T-helper 1 cell treated with Interleukin-12 subunit alpha and Interleukin-12 subunit beta and Interleukin-4 antibody, amounts not matched to agents 30 μg/mL and 1 μg/mL, for 36 hours (primary cell): ENCODE measurements around the gene VCL.

ENCODE experiments used
- H3K27ac Mint-ChIP-seq: one replicate; pipeline ENCODE4 v1.8.0; 2021; ENCODE audit warnings: mild to moderate bottlenecking, mixed read lengths
- H3K27me3 Mint-ChIP-seq: one replicate; pipeline ENCODE4 v1.8.0; 2021; ENCODE audit warnings: low read depth, mixed read lengths
- H3K36me3 Mint-ChIP-seq: one replicate; pipeline ENCODE4 v1.8.0; 2021; ENCODE audit warnings: low read depth, mixed read lengths
- H3K4me1 Mint-ChIP-seq: one replicate; pipeline ENCODE4 v1.8.0; 2021; ENCODE audit warnings: low read depth, mixed read lengths
- H3K4me3 Mint-ChIP-seq: one replicate; pipeline ENCODE4 v1.8.0; 2021; ENCODE audit warnings: mild to moderate bottlenecking, moderate library complexity, mixed read lengths
- H3K9me3 Mint-ChIP-seq: one replicate; pipeline ENCODE4 v1.8.0; 2021; ENCODE audit warnings: mixed read lengths

The VCL gene

DNA sequence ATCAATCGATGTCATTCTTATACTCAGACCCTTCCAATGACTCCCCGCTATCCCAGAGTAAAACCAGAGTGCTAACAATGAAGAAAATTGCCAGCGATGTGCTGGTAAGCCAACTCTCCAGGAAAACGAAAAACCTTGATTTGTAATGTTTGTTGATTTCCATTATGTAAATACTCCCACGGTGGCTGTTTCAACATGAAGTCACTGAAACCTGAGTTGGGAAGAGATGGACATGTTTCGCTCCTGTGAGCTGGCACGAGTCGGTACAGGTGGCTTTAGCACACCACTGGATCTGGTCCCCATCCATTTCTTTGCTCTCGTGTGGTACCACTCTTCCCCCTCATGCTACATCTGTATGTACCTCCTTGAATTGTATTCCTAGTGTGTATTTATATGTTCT lies 99.9 kb downstream of the VCL start:
- no peaks in the 10 kb centered on the region for H3K9me3 Mint-ChIP-seq
- no peak overlapping the region for H3K27ac Mint-ChIP-seq
- peaks cover 7% of the 10 kb centered on the region for H3K4me1 Mint-ChIP-seq
- H3K36me3 Mint-ChIP-seq = peaks cover 35% of the 10 kb centered on the region
- no peak overlapping the region for H3K4me3 Mint-ChIP-seq
- H3K27me3 Mint-ChIP-seq = no peaks in the 10 kb centered on the region

DNA sequence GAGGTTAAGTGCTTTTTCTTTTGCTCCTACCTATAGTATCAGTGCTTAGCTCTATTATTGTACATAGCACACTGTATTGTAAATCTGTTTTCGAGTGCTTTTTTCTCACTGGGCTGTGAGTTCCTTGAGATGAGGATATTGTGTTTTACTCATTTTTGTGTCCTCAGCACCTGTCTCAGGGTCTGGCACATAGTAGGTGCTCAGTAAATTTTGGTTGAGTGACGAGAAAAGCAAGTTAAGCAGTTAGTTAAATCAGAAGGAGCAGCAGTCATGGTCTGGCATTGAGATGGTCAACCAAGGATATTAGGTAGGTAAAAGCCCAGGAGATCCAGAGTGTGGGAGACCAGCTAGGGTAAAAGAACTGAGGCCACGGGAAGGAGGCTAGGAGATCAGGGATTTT lies 101.5 kb downstream of the VCL start:
- H3K27ac Mint-ChIP-seq = peak overlapping the region; percentile 13
- H3K27me3 Mint-ChIP-seq = no peaks in the 10 kb centered on the region
- no peaks in the 10 kb centered on the region for H3K9me3 Mint-ChIP-seq
- H3K4me3 Mint-ChIP-seq = no peak overlapping the region
- H3K36me3 Mint-ChIP-seq = peaks cover 40% of the 10 kb centered on the region
- H3K4me1 Mint-ChIP-seq = peaks cover 7% of the 10 kb centered on the region

DNA sequence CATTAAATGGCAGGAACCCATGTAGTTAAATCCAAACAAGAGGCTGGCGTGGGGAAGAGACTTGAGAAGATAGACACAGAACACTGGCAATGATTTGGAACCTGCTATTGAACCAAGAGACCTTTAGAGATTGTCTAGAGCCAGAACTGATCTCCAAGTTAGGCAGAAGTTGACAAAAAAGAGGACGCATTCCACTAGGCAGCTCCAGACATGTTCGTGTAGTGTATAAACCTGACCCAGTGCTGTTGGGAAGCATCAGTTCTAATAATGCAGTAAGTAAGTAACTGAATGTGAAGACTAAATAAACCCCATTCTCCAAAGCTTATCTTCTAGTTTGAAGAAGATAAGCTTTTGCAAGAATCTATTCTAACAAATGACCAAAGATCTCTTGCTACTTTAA lies 101.9 kb downstream of the VCL start:
- no peaks in the 10 kb centered on the region for H3K27me3 Mint-ChIP-seq
- H3K27ac Mint-ChIP-seq = no peak overlapping the region
- no peak overlapping the region for H3K4me3 Mint-ChIP-seq
- no peaks in the 10 kb centered on the region for H3K9me3 Mint-ChIP-seq
- peaks cover 7% of the 10 kb centered on the region for H3K4me1 Mint-ChIP-seq
- peaks cover 38% of the 10 kb centered on the region for H3K36me3 Mint-ChIP-seq

DNA sequence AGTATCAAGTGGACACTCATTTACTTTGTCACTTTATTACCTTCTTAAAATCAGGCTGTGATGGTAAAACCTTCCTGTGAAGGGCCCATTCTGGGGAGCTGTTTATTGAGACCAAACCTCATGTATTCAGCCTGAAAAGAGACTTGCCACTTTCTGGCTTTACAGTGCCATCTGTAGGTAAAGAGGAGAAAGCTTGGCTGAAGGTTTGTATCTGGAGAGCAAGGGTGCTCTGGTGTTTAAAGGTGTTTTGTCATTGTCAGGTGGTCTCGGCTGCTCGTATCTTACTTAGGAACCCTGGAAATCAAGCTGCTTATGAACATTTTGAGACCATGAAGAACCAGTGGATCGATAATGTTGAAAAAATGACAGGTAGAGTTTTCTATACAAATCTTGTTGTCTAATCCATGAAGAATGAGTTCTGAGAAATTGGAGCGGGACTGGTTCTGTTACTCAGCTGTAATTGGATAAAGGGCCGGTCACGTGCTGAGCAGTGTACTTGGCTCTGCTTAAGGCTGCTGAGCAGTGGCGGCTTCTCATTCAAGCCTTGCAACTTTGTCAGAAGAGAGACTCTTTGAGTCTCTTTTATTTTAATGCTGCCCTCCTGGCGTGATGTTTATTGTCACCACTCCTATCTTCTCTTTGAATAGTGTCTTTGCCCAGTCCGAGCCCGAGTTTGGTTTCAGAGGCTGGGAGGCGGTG lies 105.8 kb downstream of the VCL start:
- H3K4me3 Mint-ChIP-seq = no peak overlapping the region
- H3K4me1 Mint-ChIP-seq = peaks cover 6% of the 10 kb centered on the region
- H3K27ac Mint-ChIP-seq = no peak overlapping the region
- H3K9me3 Mint-ChIP-seq = no peaks in the 10 kb centered on the region
- peaks cover 35% of the 10 kb centered on the region for H3K36me3 Mint-ChIP-seq
- H3K27me3 Mint-ChIP-seq = no peaks in the 10 kb centered on the region

DNA sequence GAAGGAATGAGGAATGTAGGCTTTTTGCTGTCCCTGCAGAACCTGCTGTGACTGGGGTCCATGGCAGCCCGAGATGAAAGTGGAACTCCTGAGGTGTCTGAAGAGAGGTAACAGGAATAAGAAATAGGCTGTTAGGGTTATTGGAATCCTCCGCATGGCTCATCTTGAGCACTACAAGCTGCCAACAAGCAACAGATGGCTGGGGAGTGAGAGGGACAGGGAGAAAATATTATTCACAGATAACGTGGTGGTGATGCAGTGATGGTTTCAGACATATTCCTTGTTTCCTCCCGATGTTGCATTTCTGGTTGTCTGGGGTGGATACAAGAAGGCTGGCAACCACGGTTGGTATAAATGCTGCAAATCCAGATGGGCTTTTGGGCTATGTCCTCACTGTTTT lies 106.6 kb downstream of the VCL start:
- Mint-ChIP-seq H3K36me3 (peaks cover 35% of the 10 kb centered on the region), H3K9me3 (no peaks in the 10 kb centered on the region), H3K4me1 (no peaks in the 10 kb centered on the region), H3K27me3 (no peaks in the 10 kb centered on the region), H3K27ac (no peak overlapping the region), H3K4me3 (no peak overlapping the region)

DNA sequence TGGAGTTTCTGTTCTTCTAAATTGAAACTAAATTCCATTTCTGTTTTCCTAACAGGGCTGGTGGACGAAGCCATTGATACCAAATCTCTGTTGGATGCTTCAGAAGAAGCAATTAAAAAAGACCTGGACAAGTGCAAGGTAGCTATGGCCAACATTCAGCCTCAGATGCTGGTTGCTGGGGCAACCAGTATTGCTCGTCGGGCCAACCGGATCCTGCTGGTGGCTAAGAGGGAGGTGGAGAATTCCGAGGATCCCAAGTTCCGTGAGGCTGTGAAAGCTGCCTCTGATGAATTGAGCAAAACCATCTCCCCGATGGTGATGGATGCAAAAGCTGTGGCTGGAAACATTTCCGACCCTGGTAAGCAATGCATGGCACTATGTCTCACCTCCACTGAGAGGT lies 107.1 kb downstream of the VCL start:
- no peak overlapping the region for H3K4me3 Mint-ChIP-seq
- H3K4me1 Mint-ChIP-seq = peaks cover 1% of the 10 kb centered on the region
- no peaks in the 10 kb centered on the region for H3K9me3 Mint-ChIP-seq
- no peaks in the 10 kb centered on the region for H3K27me3 Mint-ChIP-seq
- peaks cover 39% of the 10 kb centered on the region for H3K36me3 Mint-ChIP-seq
- H3K27ac Mint-ChIP-seq = no peak overlapping the region

DNA sequence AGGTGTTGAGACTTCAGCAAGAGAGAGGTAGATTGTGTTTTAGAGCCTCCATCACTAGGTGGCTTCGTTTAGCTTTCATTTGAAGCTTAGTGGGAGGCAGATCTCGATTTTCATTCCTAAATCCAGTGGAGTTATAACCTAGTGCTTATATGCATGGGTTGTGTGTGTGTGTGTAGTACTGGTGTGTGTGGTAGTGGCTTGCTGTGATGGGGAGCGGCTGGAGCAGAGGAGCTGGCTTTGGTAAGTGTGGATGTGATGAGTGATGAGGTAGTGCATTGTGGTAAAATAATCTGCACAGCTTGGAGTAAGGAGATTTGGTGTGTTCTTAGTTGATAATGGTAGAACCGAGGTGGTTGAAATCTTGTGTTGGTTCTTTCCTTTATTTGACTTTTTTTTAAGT lies 109.5 kb downstream of the VCL start:
- Mint-ChIP-seq H3K27me3 (no peaks in the 10 kb centered on the region), H3K9me3 (no peaks in the 10 kb centered on the region), H3K36me3 (peaks cover 55% of the 10 kb centered on the region), H3K27ac (no peak overlapping the region), H3K4me1 (peaks cover 3% of the 10 kb centered on the region), H3K4me3 (no peak overlapping the region)

DNA sequence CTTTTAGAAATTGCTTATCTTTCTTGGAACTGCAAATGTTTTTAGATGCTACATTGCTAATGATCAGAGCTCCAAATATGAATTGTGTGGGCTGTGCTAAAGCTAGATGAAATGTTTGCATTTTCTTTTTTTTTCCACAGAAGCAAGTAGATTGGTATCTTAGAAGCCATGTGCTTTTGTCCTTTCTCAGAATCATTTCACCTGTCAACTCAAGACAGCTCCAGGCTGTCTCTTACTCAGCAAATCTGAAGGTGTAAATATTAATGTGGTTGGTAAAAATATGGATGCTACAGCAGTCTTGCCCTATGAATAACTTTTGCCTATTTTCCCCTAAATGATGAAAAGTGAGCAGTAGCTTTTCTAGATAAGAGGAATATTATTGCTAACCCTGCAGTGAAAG lies 111.5 kb downstream of the VCL start:
- Mint-ChIP-seq H3K27me3 (no peaks in the 10 kb centered on the region), H3K9me3 (no peaks in the 10 kb centered on the region), H3K4me1 (peaks cover 3% of the 10 kb centered on the region), H3K27ac (no peak overlapping the region), H3K4me3 (no peak overlapping the region), H3K36me3 (peaks cover 64% of the 10 kb centered on the region)

DNA sequence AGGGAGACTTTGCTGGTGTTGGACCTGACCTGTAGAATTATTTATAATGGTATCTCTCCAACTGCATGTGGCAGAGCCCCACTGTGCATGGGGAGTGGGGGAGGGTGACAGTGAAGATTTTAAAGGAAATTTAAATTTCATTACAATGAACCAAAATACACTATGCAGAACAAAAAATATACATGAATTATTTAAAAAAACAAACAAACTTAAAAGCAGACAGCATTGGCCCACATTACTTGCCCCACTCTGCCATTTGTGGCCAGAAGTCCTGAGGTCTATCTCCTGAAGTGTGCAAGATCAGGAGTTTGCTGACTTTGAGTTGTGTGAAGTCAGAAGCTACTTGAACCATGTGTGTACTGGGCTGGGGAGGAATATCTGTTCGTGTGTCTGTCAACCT lies 112.2 kb downstream of the VCL start:
- Mint-ChIP-seq H3K36me3 (peaks cover 63% of the 10 kb centered on the region), H3K4me3 (no peak overlapping the region), H3K4me1 (peaks cover 3% of the 10 kb centered on the region)

DNA sequence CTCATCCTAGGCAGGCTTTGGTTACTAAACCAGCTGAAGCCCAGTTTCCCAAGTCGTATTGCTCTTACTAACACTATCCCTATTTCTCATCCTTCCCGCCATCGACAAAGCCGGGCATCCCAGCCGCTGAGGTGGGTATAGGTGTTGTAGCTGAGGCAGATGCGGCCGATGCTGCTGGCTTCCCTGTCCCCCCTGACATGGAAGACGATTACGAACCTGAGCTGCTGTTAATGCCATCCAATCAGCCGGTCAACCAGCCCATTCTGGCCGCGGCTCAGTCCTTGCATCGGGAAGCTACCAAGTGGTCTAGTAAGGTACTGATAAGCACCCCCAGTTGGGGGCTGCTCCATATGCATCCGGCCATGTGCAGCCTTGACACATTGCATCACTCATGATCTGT lies 113.9 kb downstream of the VCL start:
- peaks cover 6% of the 10 kb centered on the region for H3K4me1 Mint-ChIP-seq
- no peaks in the 10 kb centered on the region for H3K27me3 Mint-ChIP-seq
- H3K27ac Mint-ChIP-seq = no peak overlapping the region
- no peak overlapping the region for H3K4me3 Mint-ChIP-seq
- H3K9me3 Mint-ChIP-seq = no peaks in the 10 kb centered on the region
- H3K36me3 Mint-ChIP-seq = peaks cover 67% of the 10 kb centered on the region

More for the DNA sequence above, 112.2 kb downstream of the VCL start:
- Mint-ChIP-seq H3K9me3 (no peaks in the 10 kb centered on the region), H3K27me3 (no peaks in the 10 kb centered on the region), H3K27ac (no peak overlapping the region)

DNA sequence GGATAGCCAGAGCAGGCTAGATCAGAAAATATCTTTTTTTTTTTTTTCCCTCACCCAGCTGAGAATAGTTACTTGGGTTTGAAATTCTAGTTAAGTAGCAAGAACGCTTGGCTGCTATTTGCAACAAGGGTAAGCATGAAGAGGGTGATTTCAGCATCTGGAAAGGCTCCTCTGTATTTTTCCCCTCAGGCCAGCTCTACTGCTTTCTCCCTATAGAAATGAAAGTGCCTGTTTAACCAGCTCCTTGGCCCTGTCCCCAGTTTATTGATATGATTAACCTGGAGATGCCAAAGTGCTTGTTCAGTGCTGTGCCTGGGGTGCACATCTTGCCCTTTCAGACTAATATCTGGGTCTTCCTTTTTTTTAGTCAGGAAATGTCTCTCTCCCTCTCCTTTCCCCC lies 115.6 kb downstream of the VCL start:
- Mint-ChIP-seq H3K27me3 (no peaks in the 10 kb centered on the region), H3K36me3 (peaks cover 70% of the 10 kb centered on the region), H3K9me3 (no peaks in the 10 kb centered on the region), H3K27ac (no peak overlapping the region), H3K4me3 (no peak overlapping the region), H3K4me1 (peaks cover 6% of the 10 kb centered on the region)

DNA sequence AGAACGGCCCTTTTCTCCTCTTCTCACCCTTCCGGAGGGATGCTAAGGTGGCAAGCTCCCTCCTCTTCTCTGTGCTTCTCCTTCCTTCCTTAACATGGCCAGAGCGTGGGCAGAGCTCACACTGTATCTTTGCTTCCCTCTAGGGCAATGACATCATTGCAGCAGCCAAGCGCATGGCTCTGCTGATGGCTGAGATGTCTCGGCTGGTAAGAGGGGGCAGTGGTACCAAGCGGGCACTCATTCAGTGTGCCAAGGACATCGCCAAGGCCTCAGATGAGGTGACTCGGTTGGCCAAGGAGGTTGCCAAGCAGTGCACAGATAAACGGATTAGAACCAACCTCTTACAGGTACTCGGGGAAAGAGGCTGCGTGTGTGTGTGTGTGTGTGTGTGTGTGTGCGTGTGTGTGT lies 116.1 kb downstream of the VCL start:
- no peaks in the 10 kb centered on the region for H3K27me3 Mint-ChIP-seq
- peaks cover 10% of the 10 kb centered on the region for H3K4me1 Mint-ChIP-seq
- H3K9me3 Mint-ChIP-seq = no peaks in the 10 kb centered on the region
- H3K36me3 Mint-ChIP-seq = peaks cover 71% of the 10 kb centered on the region
- no peak overlapping the region for H3K4me3 Mint-ChIP-seq
- no peak overlapping the region for H3K27ac Mint-ChIP-seq

DNA sequence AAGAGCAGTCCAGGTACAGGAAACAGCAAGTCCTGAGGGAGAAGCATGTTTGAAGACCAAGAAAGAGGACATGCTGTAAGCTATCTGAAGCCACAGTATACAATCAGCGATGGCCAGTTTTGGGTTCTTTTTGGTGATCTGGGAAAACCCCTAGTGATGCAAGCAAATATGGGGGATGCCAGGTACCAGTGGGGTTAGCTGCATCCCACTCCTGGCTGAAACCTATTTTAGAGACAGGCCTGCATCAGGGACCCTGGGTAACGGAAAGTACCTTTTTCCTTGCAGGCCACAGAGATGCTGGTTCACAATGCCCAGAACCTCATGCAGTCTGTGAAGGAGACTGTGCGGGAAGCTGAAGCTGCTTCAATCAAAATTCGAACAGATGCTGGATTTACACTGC lies 119.8 kb downstream of the VCL start:
- Mint-ChIP-seq H3K36me3 (peaks cover 66% of the 10 kb centered on the region), H3K9me3 (no peaks in the 10 kb centered on the region), H3K4me1 (peaks cover 12% of the 10 kb centered on the region), H3K4me3 (no peak overlapping the region), H3K27me3 (no peaks in the 10 kb centered on the region), H3K27ac (peak overlapping the region; percentile 26)

DNA sequence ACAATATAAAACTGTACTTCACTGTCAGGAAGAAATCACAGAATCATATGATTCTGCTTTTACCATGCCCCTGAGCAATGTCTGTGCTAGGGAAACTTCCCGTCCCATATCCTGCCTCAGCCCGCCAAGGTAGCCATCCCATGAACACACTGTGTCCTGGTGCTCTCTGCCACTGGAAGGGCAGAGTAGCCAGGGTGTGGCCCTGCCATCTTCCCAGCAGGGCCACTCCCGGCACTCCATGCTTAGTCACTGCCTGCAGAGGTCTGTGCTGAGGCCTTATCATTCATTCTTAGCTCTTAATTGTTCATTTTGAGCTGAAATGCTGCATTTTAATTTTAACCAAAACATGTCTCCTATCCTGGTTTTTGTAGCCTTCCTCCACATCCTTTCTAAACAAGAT lies 120.9 kb downstream of the VCL start:
- Mint-ChIP-seq H3K9me3 (no peaks in the 10 kb centered on the region), H3K36me3 (peaks cover 67% of the 10 kb centered on the region)

DNA sequence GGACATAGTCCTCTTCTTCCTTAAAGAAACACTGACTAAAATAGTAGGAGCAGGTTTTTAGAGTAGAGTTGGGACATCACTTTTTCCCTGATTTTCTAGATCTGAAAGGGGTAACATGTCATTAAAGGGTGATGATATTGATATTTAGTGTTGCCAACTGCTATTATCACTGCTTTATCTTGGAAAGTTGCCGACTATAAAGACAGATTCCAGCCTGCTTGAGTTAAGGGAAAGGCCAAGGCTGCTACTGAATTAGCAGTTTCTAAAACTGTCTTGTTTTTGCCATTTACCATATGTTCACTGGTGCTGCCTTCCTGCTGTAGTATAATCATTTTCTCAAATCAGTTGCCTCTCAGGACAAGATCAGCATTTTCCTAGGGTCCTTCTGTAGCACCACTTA lies 123.0 kb downstream of the VCL start:
- Mint-ChIP-seq H3K4me1 (peaks cover 13% of the 10 kb centered on the region), H3K27me3 (no peaks in the 10 kb centered on the region), H3K9me3 (no peaks in the 10 kb centered on the region), H3K4me3 (no peak overlapping the region), H3K36me3 (peaks cover 63% of the 10 kb centered on the region), H3K27ac (no peak overlapping the region)

More for the DNA sequence above, 120.9 kb downstream of the VCL start:
- Mint-ChIP-seq H3K4me3 (no peak overlapping the region), H3K4me1 (peaks cover 17% of the 10 kb centered on the region), H3K27me3 (no peaks in the 10 kb centered on the region), H3K27ac (peak overlapping the region; percentile 34)

DNA sequence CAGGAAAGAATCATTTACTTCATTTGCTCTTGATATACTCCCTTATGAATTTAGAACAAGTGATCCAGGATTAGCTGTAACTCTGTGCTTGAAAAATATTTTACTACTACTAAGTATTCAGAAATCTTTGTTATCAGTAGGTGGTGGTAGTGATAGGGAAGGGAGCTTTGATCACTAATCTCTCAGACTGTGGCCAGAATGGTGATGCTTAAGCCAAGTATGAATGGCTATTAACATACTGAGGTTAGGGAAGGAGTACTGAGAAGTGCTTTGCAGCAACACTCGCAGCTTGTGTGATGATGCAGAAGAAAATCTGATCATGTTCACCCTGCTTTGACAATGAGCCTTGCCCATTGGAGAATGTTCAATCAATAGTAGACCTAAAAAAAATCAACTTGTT lies 123.5 kb downstream of the VCL start:
- peaks cover 62% of the 10 kb centered on the region for H3K36me3 Mint-ChIP-seq
- H3K4me3 Mint-ChIP-seq = no peak overlapping the region
- H3K27ac Mint-ChIP-seq = peak overlapping the region; percentile 18
- no peaks in the 10 kb centered on the region for H3K9me3 Mint-ChIP-seq
- H3K4me1 Mint-ChIP-seq = peaks cover 13% of the 10 kb centered on the region
- H3K27me3 Mint-ChIP-seq = no peaks in the 10 kb centered on the region
